Stimulated activated CD4-positive, alpha-beta T cell treated with anti-CD3 and anti-CD28 coated beads, Interleukin-4, amount 100 ng/mL, for 1 hour (primary cell): Measurements from ENCODE around the gene UBE4B.
"Not testable (repeated sequence)": the region's sequence is repeated elsewhere in the genome, so short reads cannot be mapped to it uniquely, and the experiment has no call there.

Experiments
- DNase-seq: peaks from one replicate; pipeline ENCODE4 v3.0.0-alpha.2; 2020

The UBE4B gene

DNA sequence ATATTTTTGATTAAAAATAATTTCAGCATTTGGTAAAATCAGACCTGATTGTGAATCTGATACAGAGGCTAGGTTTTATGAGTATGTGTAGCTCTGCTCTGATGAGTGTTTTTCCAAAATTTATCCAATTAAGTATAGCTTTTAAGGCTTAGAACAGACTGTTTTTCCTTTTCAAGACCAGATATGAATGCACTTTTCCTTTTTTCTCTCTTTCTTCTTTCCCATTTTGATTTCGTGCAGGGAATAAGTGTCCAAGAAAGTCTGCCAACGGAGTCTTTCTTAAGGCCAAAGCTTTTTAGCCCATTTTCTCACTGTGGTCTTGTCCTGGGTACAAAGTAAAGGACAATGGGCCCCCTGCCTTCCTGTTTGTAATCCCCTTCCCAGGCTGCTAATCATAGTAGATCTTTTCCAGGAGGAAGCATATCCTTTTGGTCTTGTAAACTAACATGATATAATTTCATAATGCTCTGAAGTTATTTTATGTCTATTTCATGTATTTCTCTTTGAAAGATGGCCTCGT lies 180.5 kb downstream of the UBE4B start:
- no peak for DNase-seq

DNA sequence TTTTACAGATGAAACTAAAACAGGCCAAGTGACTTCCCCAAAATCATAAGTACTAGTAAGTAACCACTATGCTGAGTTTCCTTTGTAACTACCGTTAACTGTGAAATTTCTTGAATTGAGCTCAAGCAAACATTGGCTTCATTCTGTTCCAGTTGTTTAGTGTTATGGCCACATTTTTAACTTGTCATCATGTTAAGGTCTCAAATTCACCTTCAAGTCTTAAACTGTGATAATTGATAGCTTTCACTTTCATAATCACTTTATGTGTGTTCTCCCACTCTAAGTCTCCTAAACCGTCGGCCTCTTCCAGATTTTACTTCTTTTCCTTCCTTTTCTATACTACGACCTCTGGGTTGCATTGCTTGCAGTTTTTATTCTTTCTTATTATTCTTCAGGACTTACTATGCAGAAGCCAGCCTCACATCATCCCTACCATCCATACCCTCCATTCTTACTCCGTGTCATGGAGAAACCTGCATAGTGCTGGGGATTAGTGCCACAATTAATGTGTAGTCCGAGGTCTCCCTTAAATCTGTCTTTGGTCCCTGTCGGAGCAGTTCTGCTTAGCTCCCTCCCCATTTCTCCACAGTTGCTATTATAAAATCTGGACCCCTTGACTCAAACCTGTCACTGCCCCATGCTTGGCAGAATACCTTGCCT lies 183.5 kb downstream of the UBE4B start:
- no peak for DNase-seq

DNA sequence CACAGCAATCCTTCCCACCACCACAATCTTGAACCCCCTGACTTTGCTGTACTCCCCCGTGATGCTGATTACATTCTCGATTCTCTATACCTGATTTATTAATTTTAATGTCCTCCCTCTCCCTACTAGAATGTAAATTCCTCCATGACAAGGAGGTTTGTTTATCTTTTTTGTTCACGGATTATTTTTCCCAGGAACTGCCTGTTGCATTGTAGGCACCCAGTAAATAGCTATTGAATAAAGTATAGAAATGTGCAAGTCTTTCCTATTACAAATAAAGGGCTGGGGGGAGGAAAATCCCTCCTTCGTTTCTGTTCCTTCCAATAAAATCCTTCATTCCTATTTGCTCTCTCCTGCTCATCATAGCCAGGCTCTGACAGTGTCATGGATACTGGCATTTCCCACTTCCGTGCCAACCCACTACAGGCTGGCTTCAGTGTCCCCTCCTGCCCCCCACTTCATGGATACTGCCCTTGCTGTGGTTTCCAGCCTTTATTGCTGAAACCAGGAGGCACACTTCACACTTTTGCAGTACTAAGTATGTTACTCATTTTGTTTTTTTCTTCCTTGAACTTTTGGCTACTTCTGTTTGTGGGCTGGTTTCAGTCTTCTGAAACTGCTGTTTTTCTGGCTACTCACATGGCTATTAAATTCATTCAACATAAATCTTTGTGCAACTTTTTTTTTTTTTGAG lies 185.1 kb downstream of the UBE4B start:
- DNase-seq: no peak

DNA sequence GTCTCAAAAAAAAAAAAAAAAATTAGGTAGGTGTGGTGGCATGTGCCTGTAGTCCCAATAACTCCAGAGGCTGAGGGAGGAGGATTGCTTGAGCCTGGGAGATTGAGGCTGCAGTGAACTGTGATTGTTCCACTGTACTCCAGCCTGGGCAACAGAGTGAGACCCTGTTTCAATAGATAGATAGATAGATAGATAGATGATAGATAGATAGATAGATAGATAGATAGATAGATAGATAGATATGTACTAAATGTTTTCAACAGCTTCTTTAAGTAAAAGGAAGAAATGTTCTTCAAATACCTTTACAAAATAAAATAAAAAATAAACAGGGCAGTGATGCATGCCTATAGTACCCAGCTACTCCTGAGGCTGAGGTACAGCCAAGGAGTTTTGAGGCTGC lies 187.4 kb downstream of the UBE4B start:
- no peak for DNase-seq

DNA sequence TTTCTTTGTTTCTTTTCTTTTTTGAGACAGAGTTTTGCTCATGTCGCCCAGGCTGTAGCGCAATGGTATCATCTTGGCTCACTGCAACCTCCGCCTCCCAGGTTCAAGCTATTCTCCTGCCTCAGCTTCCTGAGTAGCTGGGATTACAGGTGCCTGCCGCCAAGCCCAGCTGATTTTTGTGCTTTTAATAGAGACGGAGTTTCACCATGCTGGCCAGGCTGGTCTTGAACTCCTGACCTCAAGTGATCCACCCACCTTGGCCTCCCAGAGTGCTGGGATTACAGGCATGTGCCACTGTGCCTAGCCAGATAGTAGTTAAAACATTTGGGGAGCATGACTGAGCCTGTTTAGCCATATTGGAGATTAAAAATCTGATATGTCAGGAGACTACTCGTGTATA lies 187.9 kb downstream of the UBE4B start:
- not testable (repeated sequence) for DNase-seq

DNA sequence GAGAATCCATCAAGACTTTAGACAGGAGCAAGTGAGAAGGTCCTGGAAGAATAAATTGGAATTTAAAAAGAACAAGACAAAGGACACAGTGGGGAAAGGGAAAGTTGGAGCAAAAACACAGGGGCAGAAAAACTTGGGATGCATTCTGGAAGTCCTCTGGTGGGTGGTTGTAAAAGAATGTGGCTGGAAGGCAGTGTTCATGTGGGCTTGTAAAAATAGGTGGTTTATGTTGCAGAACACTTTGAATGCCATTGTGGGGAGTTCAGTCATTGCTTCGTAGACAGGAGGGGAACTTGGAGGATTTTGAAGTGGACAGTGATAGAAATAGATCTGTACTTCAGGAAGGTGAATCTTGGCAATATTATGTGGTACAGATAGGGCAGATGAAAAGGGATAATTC lies 192.8 kb downstream of the UBE4B start:
- no peak for DNase-seq

DNA sequence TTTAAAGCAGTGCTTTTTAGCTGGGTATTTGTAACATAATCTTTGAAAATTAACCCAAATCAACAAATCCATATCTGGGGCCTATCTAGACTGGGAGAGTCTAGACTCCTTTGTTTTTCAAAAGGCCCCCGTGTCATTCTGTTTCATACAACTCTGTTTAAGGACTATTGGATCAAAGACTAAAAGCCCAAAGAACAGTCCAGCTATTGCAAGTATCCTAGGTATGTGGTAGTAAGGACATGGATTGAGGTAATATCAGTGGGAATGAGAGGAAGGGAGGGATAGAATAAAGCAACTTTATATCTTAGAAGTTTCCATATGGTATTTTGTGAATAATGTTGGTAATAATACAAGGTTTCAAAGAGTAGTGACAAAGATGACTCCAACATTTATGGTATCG lies 195.8 kb downstream of the UBE4B start:
- DNase-seq: no peak

DNA sequence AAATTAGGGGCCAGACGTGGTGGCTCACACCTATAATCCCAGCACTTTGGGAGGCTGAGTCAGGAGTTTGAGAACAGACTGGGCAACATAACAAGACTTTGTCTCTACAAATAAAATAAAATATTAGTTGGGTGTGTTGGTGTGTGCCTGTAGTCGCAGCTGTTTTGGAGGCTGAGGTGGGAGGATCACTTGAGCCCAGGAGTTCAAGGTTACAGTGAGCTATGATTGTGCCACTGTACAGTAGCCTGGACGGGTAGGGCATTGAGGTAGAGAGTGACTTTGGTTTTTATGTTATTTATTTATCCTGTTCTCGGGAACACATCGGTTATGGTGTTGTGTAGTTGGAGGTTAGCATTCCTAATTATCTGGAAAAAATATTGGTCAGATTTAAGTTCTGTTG lies 197.1 kb downstream of the UBE4B start:
- no peak for DNase-seq
